Stomach (tissue), 9 donors: ENCODE measurements around the gene VSTM2L. TPM values are rescaled to one million over a fixed set of nuclear protein-coding genes. Genes with fewer than 3 reads are reported as not detected.

Source experiments
- DNase-seq, 2 donors: peaks; one replicate each; pipeline versions ENCODE4 v3.0.0 to v3.0.0-alpha.2; 2013 to 2019
- H3K27ac ChIP-seq, 5 donors: fragments of 200-600 bp in 4 of 5; sonication (generic) in 4 of 5; one replicate each; pipeline ENCODE4 v1.5.1; 2013 to 2019; ENCODE audit warnings: mild to moderate bottlenecking in 1 of 5, moderate library complexity in 1 of 5
- H3K27me3 ChIP-seq, 3 donors: fragments of 200-600 bp; sonication (generic); one replicate each; pipeline ENCODE4 v1.5.1; 2017 to 2019; ENCODE audit warnings: mixed run types in 1 of 3
- H3K36me3 ChIP-seq, 4 donors: fragments of 200-600 bp; sonication (generic); 1 replicate in 3 of 4; 2 replicates in 1 of 4; pipeline ENCODE4 v1.5.1; 2016 to 2019
- H3K4me1 ChIP-seq, 4 donors: fragments of 200-600 bp; sonication (generic); one replicate each; pipeline ENCODE4 v1.5.1; 2016 to 2019
- H3K4me3 ChIP-seq, 4 donors: fragments of 200-600 bp; sonication (generic) in 3 of 4; one replicate each; pipeline ENCODE4 v1.5.1; 2016 to 2019; ENCODE audit warnings: mild to moderate bottlenecking in 1 of 4
- H3K9me3 ChIP-seq, 4 donors: fragments of 200-600 bp; sonication (generic); one replicate each; pipeline ENCODE4 v1.5.1; 2016 to 2019
- CTCF ChIP-seq, 7 experiments: fragments of 450-650 bp in 4 of 7; fragments of 200-600 bp in 3 of 7; sonication (generic) in 3 of 7; IDR thresholded peaks; one replicate each; pipeline ENCODE4 v1.5.1; 2016 to 2019; ENCODE audit warnings: antibody characterized with exemption in 7 of 7, control low read depth in 2 of 7, mild to moderate bottlenecking in 1 of 7
- EP300 ChIP-seq: sonication (generic); formaldehyde crosslinking; IDR thresholded peaks from one replicate; pipeline ENCODE4 v1.6.1; 2017; ENCODE audit warnings: antibody characterized with exemption
- POLR2A ChIP-seq, 4 donors: fragments of 450-650 bp; IDR thresholded peaks; one replicate each; pipeline ENCODE4 v1.6.1; 2016; ENCODE audit warnings: antibody characterized with exemption in 4 of 4, control low read depth in 2 of 4, mild to moderate bottlenecking in 1 of 4, moderate library complexity in 1 of 4
- POLR2AphosphoS5 ChIP-seq, 3 donors: sonication (generic); formaldehyde crosslinking; IDR thresholded peaks; one replicate each; pipeline ENCODE4 v1.6.1; 2016; ENCODE audit warnings: antibody characterized with exemption in 3 of 3
- WGBS, 5 donors: extraction: QIAGEN DNeasy Blood & Tissue Kit in 3 of 5; methylation state at CpG; one replicate each; pipeline versions ENCODE4 v1.1.5 to v1.1.7; 2013 to 2018; 5-methylcytosine and 5-hydroxymethylcytosine counted together
- intact Hi-C: fragments of 100-400 bp; cut with DNase I; formaldehyde crosslinking; loops from one replicate; pipeline ENCODE4 v1.15.1; 2023; ENCODE audit warnings: low total_unique reads
- polyA plus RNA-seq, 3 donors: library from polyadenylated mRNA; stranded (reverse); fragments of 200-250 nt; gene quantifications; one replicate each; pipeline ENCODE4 v1.2.3, GENCODE V29; 2013
- total RNA-seq, 5 donors: library from RNA; depleted of rRNA; stranded (reverse); fragments of >200 nt; gene quantifications; one replicate each; pipeline versions ENCODE4 v1.1.0 to v1.2.3, GENCODE V29; 2014 to 2016
- donor health status: healthy with polysubstance abuse.
- donor health status: Bipolar disorder and iron deficiency.
- donor health status: healthy.

VSTM2L gene
- total and polyA plus RNA-seq, 8 donors: 1.1 to 18.3 (median 3.4) TPM; not detected in 2

GRCh38 chr20:37890643-37891042 lies 12.3 kb upstream of the VSTM2L start:
- no peak for DNase-seq
- intact Hi-C loops: no loop called here
- no peaks in the 10 kb centered on the region for H3K36me3 ChIP-seq
- no peak overlapping the region for H3K27ac ChIP-seq
- TF ChIP-seq POLR2A (IDR thresholded peaks at IDR 0.05): no peak
- TF ChIP-seq CTCF (IDR thresholded peaks at IDR 0.05): no peak
- TF ChIP-seq EP300: no peak
- TF ChIP-seq POLR2AphosphoS5 (IDR thresholded peaks at IDR 0.05): no peak
- peaks cover 0 to 6% (median 0%) of the 10 kb centered on the region in 3 donors for H3K27me3 ChIP-seq
- H3K4me1 ChIP-seq: no peaks in the 10 kb centered on the region
- WGBS, 5 donors: 71 to 87% (median 80%) methylated on average over 10 to 13 of the region's 13 CpGs
- H3K9me3 ChIP-seq: no peaks in the 10 kb centered on the region
- no peak overlapping the region for H3K4me3 ChIP-seq

DNA sequence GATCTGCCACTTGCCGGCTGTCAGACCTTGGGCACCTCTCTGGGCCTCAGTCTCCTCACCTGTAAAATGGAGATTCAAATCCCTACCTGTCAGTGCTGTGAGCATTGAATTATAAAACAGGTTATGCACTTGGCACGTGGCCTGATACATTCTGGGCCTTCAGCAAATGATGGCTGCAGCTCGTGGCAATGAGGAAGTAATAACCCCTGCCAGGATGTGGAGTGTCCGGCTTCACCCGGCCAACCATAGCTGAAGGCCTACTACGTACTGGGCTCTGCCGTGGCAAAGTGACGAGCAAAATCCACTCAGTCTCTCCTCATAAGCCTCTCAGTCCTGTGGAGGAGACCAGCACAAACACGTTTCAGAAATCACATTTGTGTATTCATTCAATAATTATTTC lies 10.9 kb upstream of the VSTM2L start:
- H3K4me3 ChIP-seq: no peak overlapping the region
- no peaks in the 10 kb centered on the region for H3K4me1 ChIP-seq
- WGBS, 5 donors: 49 to 57% (median 54%) methylated on average over 7 to 9 of the region's 9 CpGs
- TF ChIP-seq POLR2A (IDR thresholded peaks at IDR 0.05) (no peak), CTCF (IDR thresholded peaks at IDR 0.05) (no peak), POLR2AphosphoS5 (IDR thresholded peaks at IDR 0.05) (no peak), EP300 (no peak)
- H3K9me3 ChIP-seq: no peaks in the 10 kb centered on the region
- H3K27me3 ChIP-seq: peaks cover 0 to 4% (median 0%) of the 10 kb centered on the region in 3 donors
- H3K27ac ChIP-seq: no peak overlapping the region
- no peak for DNase-seq
- H3K36me3 ChIP-seq: no peaks in the 10 kb centered on the region
- intact Hi-C loops: no loop called here

- no peak overlapping the region for H3K4me3 ChIP-seq
- H3K27ac ChIP-seq: no peak overlapping the region
- no peak for TF ChIP-seq CTCF (IDR thresholded peaks at IDR 0.05)
- no peak for TF ChIP-seq POLR2AphosphoS5 (IDR thresholded peaks at IDR 0.05)
- no peaks in the 10 kb centered on the region for H3K9me3 ChIP-seq
- DNase-seq: no peak
- no peaks in the 10 kb centered on the region for H3K4me1 ChIP-seq
- WGBS, 5 donors: 83 to 90% (median 86%) methylated on average over 5 of the region's 5 CpGs
- H3K36me3 ChIP-seq: no peaks in the 10 kb centered on the region
- intact Hi-C loops: no loop called here
- peaks cover 0 to 4% (median 0%) of the 10 kb centered on the region in 3 donors for H3K27me3 ChIP-seq
These were observed 9.2 kb upstream of the VSTM2L start for GRCh38 chr20:37893566-37894241.

GRCh38 chr20:37894454-37894853 lies 8.5 kb upstream of the VSTM2L start:
- no peaks in the 10 kb centered on the region for H3K36me3 ChIP-seq
- intact Hi-C loops: no loop called here
- no peak for DNase-seq
- H3K27me3 ChIP-seq: peaks cover 0 to 11% (median 0%) of the 10 kb centered on the region in 3 donors
- H3K4me1 ChIP-seq: no peaks in the 10 kb centered on the region
- no peak for TF ChIP-seq EP300
- H3K27ac ChIP-seq: no peak overlapping the region
- H3K4me3 ChIP-seq: no peak overlapping the region
- H3K9me3 ChIP-seq: no peaks in the 10 kb centered on the region
- 75 to 89% (median 80%) methylated on average over 4 of the region's 4 CpGs for WGBS, 5 donors

- WGBS, 5 donors: 85 to 91% (median 90%) methylated on average over 6 of the region's 6 CpGs
- Histone ChIP-seq H3K4me3 (no peak overlapping the region), H3K36me3 (no peaks in the 10 kb centered on the region), H3K9me3 (no peaks in the 10 kb centered on the region), H3K27me3 (peaks cover 0 to 18% (median 0%) of the 10 kb centered on the region in 3 donors), H3K27ac (no peak overlapping the region), H3K4me1 (no peaks in the 10 kb centered on the region)
- TF ChIP-seq POLR2AphosphoS5 (IDR thresholded peaks at IDR 0.05): no peak
- no peak for TF ChIP-seq CTCF (IDR thresholded peaks at IDR 0.05)
- no peak for TF ChIP-seq EP300
- no peak for TF ChIP-seq POLR2A (IDR thresholded peaks at IDR 0.05)
- DNase-seq: no peak
- intact Hi-C loops: no loop called here
These were observed 7.8 kb upstream of the VSTM2L start for GRCh38 chr20:37895166-37895565.
